GM12873 (cell line): ENCODE data around the gene CDKAL1.

Experiments
- CTCF ChIP-seq: IDR thresholded peaks from 2 replicates; pipeline ENCODE4 v1.5.1; 2012; ENCODE audit warnings: low read depth, mild to moderate bottlenecking, moderate library complexity, low read length, control low read depth; ENCODE audit not compliant: insufficient read depth; ENCODE audit errors: missing control alignments

CDKAL1 gene

GRCh38 chr6:20744911-20745557, 210.8 kb downstream of the CDKAL1 start:
- no peak for TF ChIP-seq CTCF

- TF ChIP-seq CTCF, result no peak
Measured at GRCh38 chr6:20746024-20746423, 211.8 kb downstream of the CDKAL1 start.

- TF ChIP-seq CTCF, result no peak
Measured at GRCh38 chr6:20746805-20747558, 212.7 kb downstream of the CDKAL1 start.

GRCh38 chr6:20747991-20748390, 213.7 kb downstream of the CDKAL1 start:
- no peak for TF ChIP-seq CTCF

GRCh38 chr6:20751293-20751935, 217.2 kb downstream of the CDKAL1 start:
- TF ChIP-seq CTCF, result no peak

- TF ChIP-seq CTCF, result no peak
Measured at GRCh38 chr6:20755631-20756030, 221.4 kb downstream of the CDKAL1 start.

GRCh38 chr6:20757761-20758160, 223.5 kb downstream of the CDKAL1 start:
- no peak for TF ChIP-seq CTCF
